ENCODE data around the gene COL17A1.
A peak's percentile ranks its signal among the peaks of the same experiment; 100 is the strongest.

The COL17A1 gene

DNA sequence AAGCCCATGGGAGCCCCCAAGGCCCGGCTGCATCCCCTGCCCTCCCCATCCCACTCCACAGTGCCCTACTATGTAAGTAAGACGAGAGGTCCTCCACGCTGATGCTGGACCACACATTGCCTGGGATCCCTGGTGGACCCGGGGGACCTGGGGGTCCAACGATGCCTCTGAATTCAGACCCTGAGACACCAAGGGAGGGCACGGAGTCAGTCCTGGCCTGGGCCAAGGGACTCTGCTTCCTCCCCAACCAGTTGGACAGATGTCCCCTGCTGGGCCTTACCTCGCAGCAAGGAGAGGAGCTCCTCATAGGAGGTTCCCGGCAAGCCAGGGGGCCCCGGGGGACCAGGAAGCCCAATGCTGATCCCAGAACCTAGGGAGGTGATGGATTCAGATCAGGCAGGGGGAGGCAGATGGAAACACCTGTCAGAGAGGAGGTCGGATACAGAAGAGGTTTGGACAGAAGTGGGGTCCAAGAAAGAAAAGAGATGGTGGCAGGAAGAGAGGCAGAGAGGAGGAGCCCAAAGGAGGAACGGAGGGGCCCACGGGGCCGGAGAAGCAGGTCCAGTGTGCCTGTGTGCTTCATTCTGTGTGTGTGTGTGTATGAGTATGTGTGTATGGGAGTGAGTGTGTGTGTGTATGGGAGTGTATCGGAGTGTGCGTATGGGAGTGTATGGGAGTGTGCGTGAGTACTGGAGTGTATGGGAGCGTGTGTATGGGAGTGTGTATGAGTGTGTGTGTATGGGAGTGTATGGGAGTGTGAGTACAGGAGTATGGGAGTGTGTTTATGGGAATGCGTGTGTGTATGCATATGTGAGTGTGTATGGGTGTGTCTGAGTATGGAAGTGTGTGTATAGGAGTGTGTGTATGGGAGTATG is 50.2 kb downstream of the COL17A1 start:
- no peak for DNase-seq
- Histone ChIP-seq H3K4me2 (ENCODE audit: insufficient read depth, low read length) (no peak overlapping the region), H3K27ac (ENCODE audit: low read length) (no peak overlapping the region), H3K4me1 (ENCODE audit: insufficient read depth, low read length) (no peaks in the 10 kb centered on the region), H4K20me1 (ENCODE audit: insufficient read depth, low read length) (no peaks in the 10 kb centered on the region; the same call in 1 of the 2 replicates), H3K27me3 (ENCODE audit: insufficient read depth, low read length, poor library complexity) (no peaks in the 10 kb centered on the region), H3K79me2 (ENCODE audit: insufficient read depth, low read length) (no peaks in the 10 kb centered on the region), H2AFZ (ENCODE audit: low read depth, low read length) (no peak overlapping the region), H3K4me3 (ENCODE audit: low read depth in 1 of 2, low read length in 2 of 2) (no peak overlapping the region), H3K36me3 (ENCODE audit: insufficient read depth, low read length) (peaks cover 16% of the 10 kb centered on the region), H3K9ac (ENCODE audit: low read depth, low read length) (no peak overlapping the region), H3K9me3 (ENCODE audit: insufficient read depth, low read length, severe bottlenecking) (no peaks in the 10 kb centered on the region)
- ATAC-seq (ENCODE audit: insufficient read depth, low read depth), result peak; percentile 15; the same call in 1 of the 3 replicates
- no peak for TF ChIP-seq EZH2 (IDR thresholded peaks at IDR 0.05; ENCODE audit: borderline replicate concordance, low read depth, low read length, severe bottlenecking)
- TF ChIP-seq, protein P1, sequence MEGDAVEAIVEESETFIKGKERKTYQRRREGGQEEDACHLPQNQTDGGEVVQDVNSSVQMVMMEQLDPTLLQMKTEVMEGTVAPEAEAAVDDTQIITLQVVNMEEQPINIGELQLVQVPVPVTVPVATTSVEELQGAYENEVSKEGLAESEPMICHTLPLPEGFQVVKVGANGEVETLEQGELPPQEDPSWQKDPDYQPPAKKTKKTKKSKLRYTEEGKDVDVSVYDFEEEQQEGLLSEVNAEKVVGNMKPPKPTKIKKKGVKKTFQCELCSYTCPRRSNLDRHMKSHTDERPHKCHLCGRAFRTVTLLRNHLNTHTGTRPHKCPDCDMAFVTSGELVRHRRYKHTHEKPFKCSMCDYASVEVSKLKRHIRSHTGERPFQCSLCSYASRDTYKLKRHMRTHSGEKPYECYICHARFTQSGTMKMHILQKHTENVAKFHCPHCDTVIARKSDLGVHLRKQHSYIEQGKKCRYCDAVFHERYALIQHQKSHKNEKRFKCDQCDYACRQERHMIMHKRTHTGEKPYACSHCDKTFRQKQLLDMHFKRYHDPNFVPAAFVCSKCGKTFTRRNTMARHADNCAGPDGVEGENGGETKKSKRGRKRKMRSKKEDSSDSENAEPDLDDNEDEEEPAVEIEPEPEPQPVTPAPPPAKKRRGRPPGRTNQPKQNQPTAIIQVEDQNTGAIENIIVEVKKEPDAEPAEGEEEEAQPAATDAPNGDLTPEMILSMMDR (IDR thresholded peaks at IDR 0.05; ENCODE audit: borderline replicate concordance, extremely low read depth, low read length, poor library complexity, severe bottlenecking), result no peak

DNA sequence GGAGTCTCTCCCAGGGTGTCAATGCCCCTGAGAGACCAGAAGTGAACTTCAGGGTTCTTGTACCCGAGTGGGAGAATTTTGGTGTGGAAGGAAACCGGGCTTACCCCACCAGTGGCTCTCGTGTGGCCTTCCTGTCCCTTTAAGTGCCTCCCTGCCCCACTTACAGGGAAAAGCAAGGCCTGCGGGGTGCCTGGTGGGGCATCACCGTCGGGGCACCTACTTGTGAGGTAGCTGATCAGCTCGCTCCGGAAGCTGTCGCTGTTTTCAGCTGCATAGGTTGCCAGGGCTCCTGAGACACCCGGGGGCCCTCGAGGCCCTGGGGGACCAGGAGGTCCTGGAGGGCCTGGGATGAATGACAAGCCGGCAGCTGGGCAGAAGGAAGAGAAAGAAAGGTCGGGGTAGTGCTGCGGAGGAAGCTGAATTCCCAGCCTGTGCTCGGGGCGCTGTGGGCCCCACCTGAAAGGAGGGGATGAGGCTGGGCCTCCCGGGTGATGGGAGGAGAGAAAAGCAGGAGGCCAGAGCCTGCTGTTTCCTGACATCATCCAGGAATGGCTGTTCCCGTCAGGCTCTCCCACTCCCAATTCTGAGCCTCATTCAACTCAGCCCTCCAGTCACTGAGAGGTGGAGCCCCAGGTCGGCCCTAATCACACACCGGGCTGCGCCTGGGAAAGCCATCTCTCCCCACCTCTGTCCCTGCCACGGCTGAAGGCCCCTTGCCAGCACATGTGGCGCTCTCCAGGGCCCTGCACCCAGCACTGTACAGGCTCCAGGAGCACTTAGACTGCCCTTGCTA is 51.1 kb downstream of the COL17A1 start:
- H3K4me1 ChIP-seq (ENCODE audit: insufficient read depth, low read length), result no peaks in the 10 kb centered on the region
- H3K9ac ChIP-seq (ENCODE audit: low read depth, low read length), result no peak overlapping the region
- TF ChIP-seq, protein P1 (IDR thresholded peaks at IDR 0.05; ENCODE audit: borderline replicate concordance, extremely low read depth, low read length, poor library complexity, severe bottlenecking), result no peak
- TF ChIP-seq EZH2 (IDR thresholded peaks at IDR 0.05; ENCODE audit: borderline replicate concordance, low read depth, low read length, severe bottlenecking), result no peak
- no peak overlapping the region for H3K4me2 ChIP-seq (ENCODE audit: insufficient read depth, low read length)
- DNase-seq (no peak), ATAC-seq (ENCODE audit: insufficient read depth, low read depth) (peak; percentile 19; the same call in 1 of the 3 replicates)
- peaks cover 18% of the 10 kb centered on the region for H3K36me3 ChIP-seq (ENCODE audit: insufficient read depth, low read length)
- no peak overlapping the region for H3K4me3 ChIP-seq (ENCODE audit: low read depth in 1 of 2, low read length in 2 of 2)
- no peaks in the 10 kb centered on the region for H3K79me2 ChIP-seq (ENCODE audit: insufficient read depth, low read length)
- H3K27ac ChIP-seq (ENCODE audit: low read length), result no peak overlapping the region
- no peaks in the 10 kb centered on the region for H3K27me3 ChIP-seq (ENCODE audit: insufficient read depth, low read length, poor library complexity)
- no peaks in the 10 kb centered on the region for H3K9me3 ChIP-seq (ENCODE audit: insufficient read depth, low read length, severe bottlenecking)
- H2AFZ ChIP-seq (ENCODE audit: low read depth, low read length), result no peak overlapping the region
- H4K20me1 ChIP-seq (ENCODE audit: insufficient read depth, low read length), result no peaks in the 10 kb centered on the region

DNA sequence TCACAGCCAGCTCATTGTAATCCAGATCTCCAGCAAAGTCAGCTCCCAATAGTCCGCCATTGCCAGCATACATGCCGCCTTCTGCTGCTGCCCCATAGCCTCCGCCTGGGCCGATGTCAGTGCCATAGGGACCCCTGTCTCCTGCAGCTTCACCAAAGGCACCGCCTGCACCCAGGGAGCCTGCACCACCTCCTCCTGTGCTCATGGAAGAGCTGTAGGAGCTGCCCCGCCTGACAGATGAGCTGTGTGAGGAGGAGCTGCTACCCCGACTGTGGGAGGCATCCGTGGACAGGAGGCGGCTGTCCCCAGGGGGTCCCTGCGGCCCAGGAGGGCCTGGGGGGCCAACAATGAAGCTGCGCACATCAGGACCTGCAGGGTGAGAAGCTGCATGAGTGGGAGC is 51.7 kb downstream of the COL17A1 start:
- TF ChIP-seq, protein P1 (IDR thresholded peaks at IDR 0.05; ENCODE audit: borderline replicate concordance, extremely low read depth, low read length, poor library complexity, severe bottlenecking), result no peak
- TF ChIP-seq EZH2 (IDR thresholded peaks at IDR 0.05; ENCODE audit: borderline replicate concordance, low read depth, low read length, severe bottlenecking), result no peak
- Histone ChIP-seq H2AFZ (ENCODE audit: low read depth, low read length) (no peak overlapping the region), H3K4me1 (ENCODE audit: insufficient read depth, low read length) (no peaks in the 10 kb centered on the region), H3K9ac (ENCODE audit: low read depth, low read length) (no peak overlapping the region), H4K20me1 (ENCODE audit: insufficient read depth, low read length) (no peaks in the 10 kb centered on the region), H3K27ac (ENCODE audit: low read length) (no peak overlapping the region), H3K27me3 (ENCODE audit: insufficient read depth, low read length, poor library complexity) (no peaks in the 10 kb centered on the region), H3K9me3 (ENCODE audit: insufficient read depth, low read length, severe bottlenecking) (no peaks in the 10 kb centered on the region), H3K36me3 (ENCODE audit: insufficient read depth, low read length) (peaks cover 23% of the 10 kb centered on the region), H3K4me3 (ENCODE audit: low read depth in 1 of 2, low read length in 2 of 2) (no peak overlapping the region), H3K4me2 (ENCODE audit: insufficient read depth, low read length) (no peak overlapping the region), H3K79me2 (ENCODE audit: insufficient read depth, low read length) (no peaks in the 10 kb centered on the region)
- no peak for ATAC-seq (ENCODE audit: insufficient read depth, low read depth)
- no peak for DNase-seq

All from DND-41 (cell line).